Cardiac fibroblast (primary cell): ENCODE results near the gene VPS25.
"Not testable (repeated sequence)": the region's sequence is repeated elsewhere in the genome, so short reads cannot be mapped to it uniquely, and the experiment has no call there.

Experiments used
- DNase-seq, 2 donors: peaks; one replicate each; pipeline versions ENCODE4 v3.0.0 to v3.0.0-alpha.2; 2010; ENCODE audit warnings: low read depth in 2 of 2
- H3K4me3 ChIP-seq, 2 donors: replicated peaks in 1 of 2; 1 replicate in 1 of 2; 2 replicates in 1 of 2; pipeline ENCODE4 v1.5.1; 2011; ENCODE audit warnings: low read depth in 2 of 2, low read length in 2 of 2, mild to moderate bottlenecking in 2 of 2, moderate library complexity in 1 of 2
- TF ChIP-seq, protein P1 (sequence below): IDR thresholded peaks from one replicate; pipeline ENCODE4 v1.5.1; 2011; ENCODE audit warnings: low read depth, mild to moderate bottlenecking, low read length, inconsistent platforms

VPS25 gene

DNA sequence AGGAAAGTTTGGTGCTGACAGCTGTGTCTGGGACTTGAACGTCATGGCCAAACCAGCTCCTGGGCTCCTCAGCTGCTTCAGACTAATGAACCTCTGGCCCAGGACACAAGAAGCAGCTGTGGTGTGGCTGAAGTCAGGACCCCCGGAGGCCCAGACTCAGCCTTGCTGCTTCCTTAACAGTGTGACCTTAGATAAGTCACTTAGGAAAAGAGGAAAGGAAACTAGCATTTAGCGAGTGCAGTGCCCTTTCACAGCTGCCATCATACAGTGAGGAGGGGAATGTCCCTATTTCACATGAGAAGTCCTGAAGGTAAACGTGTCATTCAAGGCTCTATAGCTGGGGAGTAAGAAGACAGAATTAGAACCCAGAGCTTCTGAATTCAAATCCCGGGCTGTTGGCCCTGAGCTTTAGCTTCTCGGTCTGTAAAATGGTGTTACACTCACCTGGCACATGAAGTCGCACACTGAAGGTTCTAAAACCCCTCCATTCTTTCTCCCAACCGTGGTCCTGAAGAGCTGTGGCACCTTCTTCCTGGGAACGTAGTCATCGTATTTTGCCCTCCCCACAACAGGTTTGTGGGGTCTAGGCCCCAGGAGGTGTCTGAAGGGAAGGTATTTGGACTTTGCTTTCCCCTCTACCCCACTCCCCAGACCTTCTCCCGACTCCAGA lies 13.1 kb upstream of the VPS25 start:
- TF ChIP-seq, protein P1, sequence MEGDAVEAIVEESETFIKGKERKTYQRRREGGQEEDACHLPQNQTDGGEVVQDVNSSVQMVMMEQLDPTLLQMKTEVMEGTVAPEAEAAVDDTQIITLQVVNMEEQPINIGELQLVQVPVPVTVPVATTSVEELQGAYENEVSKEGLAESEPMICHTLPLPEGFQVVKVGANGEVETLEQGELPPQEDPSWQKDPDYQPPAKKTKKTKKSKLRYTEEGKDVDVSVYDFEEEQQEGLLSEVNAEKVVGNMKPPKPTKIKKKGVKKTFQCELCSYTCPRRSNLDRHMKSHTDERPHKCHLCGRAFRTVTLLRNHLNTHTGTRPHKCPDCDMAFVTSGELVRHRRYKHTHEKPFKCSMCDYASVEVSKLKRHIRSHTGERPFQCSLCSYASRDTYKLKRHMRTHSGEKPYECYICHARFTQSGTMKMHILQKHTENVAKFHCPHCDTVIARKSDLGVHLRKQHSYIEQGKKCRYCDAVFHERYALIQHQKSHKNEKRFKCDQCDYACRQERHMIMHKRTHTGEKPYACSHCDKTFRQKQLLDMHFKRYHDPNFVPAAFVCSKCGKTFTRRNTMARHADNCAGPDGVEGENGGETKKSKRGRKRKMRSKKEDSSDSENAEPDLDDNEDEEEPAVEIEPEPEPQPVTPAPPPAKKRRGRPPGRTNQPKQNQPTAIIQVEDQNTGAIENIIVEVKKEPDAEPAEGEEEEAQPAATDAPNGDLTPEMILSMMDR = no peak
- H3K4me3 ChIP-seq = peak overlapping the region in 1 of 2 donors; percentile 32
- DNase-seq = no peak

DNA sequence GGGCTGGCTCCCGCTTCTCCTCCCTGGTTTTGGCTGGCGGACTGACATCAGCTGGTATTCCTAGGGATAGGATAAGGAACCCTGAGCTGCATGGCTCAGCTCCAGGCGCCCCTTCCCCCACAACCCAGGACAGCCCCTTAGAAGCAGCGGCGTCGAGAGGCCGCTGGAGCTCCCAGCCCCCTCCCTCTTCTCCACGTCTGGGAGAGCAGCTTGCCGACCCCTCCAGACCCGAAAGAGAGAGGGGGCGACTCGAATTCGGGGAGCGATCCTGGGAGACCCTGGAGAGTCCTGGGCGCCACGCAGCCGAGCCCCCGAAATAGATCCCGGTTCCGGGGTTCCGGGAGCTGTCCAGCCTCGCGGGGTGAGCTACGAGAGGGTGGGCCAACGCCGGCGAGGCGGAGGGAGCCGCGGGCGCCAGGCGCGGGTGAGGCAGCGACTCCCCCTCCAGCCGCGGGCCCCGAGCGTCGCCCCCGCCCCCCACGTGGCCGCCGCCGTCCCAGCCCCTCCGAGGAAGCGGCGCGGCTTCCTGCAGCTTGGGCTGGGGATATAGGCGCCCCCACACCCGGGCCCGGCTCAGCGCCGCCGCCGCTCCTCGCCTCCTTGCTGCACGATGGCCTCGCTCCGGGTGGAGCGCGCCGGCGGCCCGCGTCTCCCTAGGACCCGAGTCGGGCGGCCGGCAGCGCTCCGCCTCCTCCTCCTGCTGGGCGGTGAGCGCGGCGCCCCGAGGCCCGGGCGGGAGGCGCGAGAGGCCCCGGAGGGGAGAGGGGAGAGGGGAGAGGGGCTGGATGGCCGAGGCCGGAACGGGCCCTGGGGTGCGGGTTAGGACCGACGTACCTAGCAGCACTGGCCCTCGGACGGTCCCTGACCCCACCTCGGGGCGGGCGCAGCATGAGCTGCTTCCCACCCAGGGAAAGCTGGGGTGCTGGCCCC lies 12.3 kb upstream of the VPS25 start, which contains the start of gene RAMP2:
Gene RAMP2, plus strand, starts transcription at position 576 of the 930 bp plus-strand sequence. Its CDS starts 35 bp downstream, at position 611.
- TF ChIP-seq, protein P1 = no peak
- no peak for DNase-seq
- peak within 1 kb of the TSS; percentile 40 to 42 for H3K4me3 ChIP-seq

DNA sequence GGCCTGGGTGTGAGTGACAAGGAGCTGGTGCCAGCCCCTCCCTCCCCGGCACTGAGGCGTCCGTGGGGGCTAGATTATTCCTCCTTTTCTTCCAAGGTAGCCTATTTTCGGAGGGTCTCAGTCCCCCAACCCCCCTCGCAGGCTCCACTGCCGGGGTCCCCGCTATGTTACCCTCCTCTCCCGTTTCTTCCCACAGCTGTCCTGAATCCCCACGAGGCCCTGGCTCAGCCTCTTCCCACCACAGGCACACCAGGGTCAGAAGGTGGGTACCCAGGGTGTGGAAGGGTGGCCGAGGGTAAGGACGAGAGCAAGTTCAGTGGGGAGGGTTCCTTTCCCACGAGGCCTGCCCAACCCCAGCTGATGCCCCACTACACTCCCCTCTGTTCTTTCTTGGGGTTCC lies 11.6 kb upstream of the VPS25 start:
- TF ChIP-seq, protein P1 = no peak
- H3K4me3 ChIP-seq = peak overlapping the region; percentile 40 to 42
- no peak for DNase-seq

DNA sequence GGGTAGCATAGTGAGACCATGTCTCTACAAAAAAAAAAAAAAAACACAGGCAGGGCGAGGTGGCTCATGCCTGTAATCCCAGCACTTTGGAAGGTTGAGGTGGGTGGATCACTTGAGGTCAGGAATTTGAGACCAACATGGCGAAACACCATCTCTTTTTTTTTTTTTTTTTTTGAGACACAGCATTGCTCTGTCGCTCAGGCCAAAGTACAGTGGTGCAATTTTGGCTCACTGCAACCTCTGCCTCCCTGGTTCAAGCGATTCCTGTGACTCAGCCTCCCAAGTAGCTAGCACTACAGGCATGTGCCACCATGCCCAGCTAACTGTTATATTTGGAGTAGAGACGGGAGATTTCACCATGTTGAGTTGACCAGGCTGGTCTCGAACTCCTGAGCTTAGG lies 7.1 kb upstream of the VPS25 start:
- no peak overlapping the region for H3K4me3 ChIP-seq
- TF ChIP-seq, protein P1 = no peak
- no peak for DNase-seq

DNA sequence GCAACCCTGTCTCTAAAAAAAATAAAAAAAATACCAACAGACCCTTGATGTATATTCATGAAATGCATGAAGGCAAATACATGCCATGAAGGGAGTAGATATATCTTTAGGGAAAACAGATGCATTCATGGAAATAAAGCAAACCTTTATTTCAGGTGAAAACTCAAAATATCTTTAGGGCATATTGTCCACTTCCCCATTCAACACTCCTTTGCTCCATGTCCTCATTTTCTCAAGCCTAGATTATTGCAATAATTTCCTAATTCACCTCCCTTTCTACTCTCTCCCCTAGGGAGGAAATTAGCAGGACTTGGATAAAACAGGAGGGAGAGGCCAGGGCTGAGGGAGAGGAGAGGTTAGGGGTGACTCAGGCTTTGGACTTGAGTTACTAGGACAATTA lies 5.7 kb upstream of the VPS25 start:
- DNase-seq = peak in 1 of 2 donors; percentile 44
- TF ChIP-seq, protein P1 = no peak
- H3K4me3 ChIP-seq = no peak overlapping the region

DNA sequence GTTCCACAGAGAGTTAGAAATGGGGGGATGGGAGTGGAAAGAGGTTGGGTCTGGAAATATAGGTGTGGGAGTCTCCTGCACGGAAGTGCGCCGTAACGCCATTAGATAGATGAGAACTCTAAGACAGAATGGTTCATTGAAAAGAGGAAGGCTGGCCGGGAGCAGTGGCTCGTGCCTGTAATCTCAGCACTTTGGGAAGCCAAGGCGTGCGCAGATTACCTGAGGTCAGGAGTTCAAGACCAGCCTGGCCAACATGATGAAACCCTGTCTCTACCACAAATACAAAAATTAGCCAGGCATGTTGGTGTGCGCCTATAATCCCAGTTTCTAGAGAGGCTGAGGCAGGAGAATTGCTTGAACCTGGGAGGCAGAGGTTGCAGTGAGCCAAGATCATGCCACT lies 5.2 kb upstream of the VPS25 start:
- not testable (repeated sequence) for H3K4me3 ChIP-seq, DNase-seq

DNA sequence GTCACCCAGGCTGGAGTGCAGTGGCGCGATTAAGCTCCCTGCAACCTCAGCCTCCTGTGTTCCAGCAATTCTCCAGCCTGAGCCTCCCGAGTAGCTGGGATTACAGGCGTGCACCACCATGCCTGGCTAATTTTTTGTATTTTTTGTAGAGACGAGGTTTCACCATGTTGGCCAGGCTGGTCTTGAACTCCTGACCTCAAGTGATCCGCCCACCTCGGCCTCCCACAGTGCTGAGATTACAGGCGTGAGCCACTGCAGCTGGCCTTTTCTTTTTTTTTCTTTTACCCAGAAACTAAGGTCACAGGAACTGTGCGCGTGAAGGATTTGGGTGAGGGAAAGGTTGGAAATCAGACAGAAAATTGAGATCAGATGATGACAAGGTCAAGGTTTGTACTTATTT lies 3.3 kb upstream of the VPS25 start:
- not testable (repeated sequence) for H3K4me3 ChIP-seq, DNase-seq
